GM23248 (cell line): ENCODE measurements around the gene ST6GALNAC3.

Experiments used
- EZH2 ChIP-seq: fragments of 200-600 bp; sonication (generic); IDR thresholded peaks from 2 replicates; pipeline ENCODE4 v1.6.1; 2018; ENCODE audit warnings: antibody characterized with exemption, mild to moderate bottlenecking; ENCODE audit not compliant: insufficient read depth, poor library complexity, severe bottlenecking
- EZH2phosphoT487 ChIP-seq: fragments of 200-600 bp; sonication (generic); IDR thresholded peaks from 2 replicates; pipeline ENCODE4 v1.6.1; 2018; ENCODE audit warnings: antibody characterized with exemption, moderate library complexity, mild to moderate bottlenecking, low read depth; ENCODE audit not compliant: insufficient read depth

DNA sequence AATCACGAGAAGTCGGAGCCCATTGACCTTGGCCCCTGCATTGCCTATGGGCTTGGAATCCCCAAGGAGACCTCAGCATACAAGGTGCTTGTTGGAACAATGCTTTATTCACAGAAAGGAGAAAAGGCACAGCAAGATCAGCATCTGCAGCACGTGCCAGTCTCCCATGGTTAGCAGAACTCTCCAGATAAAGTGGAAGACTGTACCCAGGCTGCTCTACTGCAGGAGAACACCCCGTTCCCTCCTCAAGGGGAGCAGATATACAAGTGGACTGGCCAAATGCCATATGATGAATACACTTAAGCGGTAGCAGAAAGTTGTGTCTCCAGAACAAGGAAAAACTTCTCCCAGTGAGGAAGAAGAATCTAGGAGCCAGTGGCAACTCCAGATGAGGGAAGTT is 53.5 kb downstream of the ST6GALNAC3 start:
- TF ChIP-seq EZH2phosphoT487 (no peak), EZH2 (no peak)
